Left lung (tissue), 10 donors: ENCODE results near the gene STIMATE. TPM values are rescaled to one million over a fixed set of nuclear protein-coding genes. Genes with fewer than 3 reads are reported as not detected.

Experiments used
- ATAC-seq: fragments of 200-7000 bp; cut with Tn5 transposase; one replicate; pipeline ENCODE4 v1.9.1; 2020; ENCODE audit warnings: moderate library complexity
- DNase-seq, 4 donors: peaks; one replicate each; pipeline ENCODE4 v3.0.0-alpha.2; 2013 to 2020
- H3K27ac ChIP-seq, 2 donors: fragments of 200-600 bp; sonication (generic) in 1 of 2; one replicate each; pipeline versions ENCODE4 v1.5.0 to v1.8.0; 2020 to 2021
- H3K27me3 ChIP-seq, 2 donors: fragments of 200-600 bp; sonication (generic) in 1 of 2; one replicate each; pipeline versions ENCODE4 v1.5.0 to v1.8.0; 2020 to 2021
- H3K36me3 ChIP-seq, 2 donors: fragments of 200-600 bp; sonication (generic) in 1 of 2; one replicate each; pipeline versions ENCODE4 v1.5.0 to v1.8.0; 2020 to 2021
- H3K4me1 ChIP-seq, 2 donors: fragments of 200-600 bp; one replicate each; pipeline ENCODE4 v1.8.0; 2021
- H3K4me3 ChIP-seq, 2 donors: fragments of 200-600 bp; sonication (generic) in 1 of 2; one replicate each; pipeline versions ENCODE4 v1.5.0 to v1.8.0; 2020 to 2021; ENCODE audit warnings: mild to moderate bottlenecking in 1 of 2
- H3K9me3 ChIP-seq, 2 donors: fragments of 200-600 bp; sonication (generic) in 1 of 2; one replicate each; pipeline versions ENCODE4 v1.5.0 to v1.8.0; 2020 to 2021
- CTCF ChIP-seq, 2 donors: fragments of 200-600 bp; sonication (generic) in 1 of 2; IDR thresholded peaks; one replicate each; pipeline versions ENCODE4 v1.5.0 to v1.8.0; 2021; ENCODE audit warnings: antibody characterized with exemption in 2 of 2
- intact Hi-C, 2 donors: fragments of 100-400 bp; cut with DNase I; formaldehyde crosslinking; loops; one replicate each; pipeline versions ENCODE4 v1.11.2 to v1.14.2; 2022
- polyA plus RNA-seq, 6 donors: library from polyadenylated mRNA; unstranded; fragments of 120-200 nt; gene quantifications; one replicate each; pipeline ENCODE4 v1.2.1, GENCODE V29; 2013; ENCODE audit not compliant: insufficient read length in 6 of 6
- total RNA-seq, 2 donors: library from RNA; stranded (reverse); fragmentation: NEBNext Ultra II Directional; extraction: Animal tissue kit (Norgen Biotek cat#: 25700); gene quantifications; one replicate each; pipeline ENCODE4 v1.2.1, GENCODE V29; 2021
- donor health status: DM: no; HTN: yes; CAD: no.
- donor health status: DM: no; HTN: no; CAD: no.

The STIMATE gene
- total and polyA plus RNA-seq, 8 donors: 11.6 to 28.3 (median 15.8) TPM

- no peaks in the 10 kb centered on the region for H3K9me3 ChIP-seq
These were observed 17.3 kb downstream of the STIMATE start for GRCh38 chr3:52880047-52880446.

GRCh38 chr3:52879581-52879980 lies 17.8 kb downstream of the STIMATE start:
- H3K9me3 ChIP-seq: no peaks in the 10 kb centered on the region
- no peak overlapping the region for H3K4me3 ChIP-seq
- H3K27ac ChIP-seq: no peak overlapping the region
- ATAC-seq (no peak), DNase-seq (no peak)
- H3K27me3 ChIP-seq: no peaks in the 10 kb centered on the region
- intact Hi-C loops: no loop called here
- TF ChIP-seq CTCF (IDR thresholded peaks at IDR 0.05): no peak
- H3K4me1 ChIP-seq: peaks cover 0 to 7% of the 10 kb centered on the region in 2 donors
- peaks cover 0 to 7% of the 10 kb centered on the region in 2 donors for H3K36me3 ChIP-seq

More at GRCh38 chr3:52880047-52880446, 17.3 kb downstream of the STIMATE start:
- intact Hi-C loops: no loop called here
- Histone ChIP-seq H3K4me3 (no peak overlapping the region), H3K36me3 (peaks cover 0 to 7% of the 10 kb centered on the region in 2 donors), H3K27me3 (no peaks in the 10 kb centered on the region), H3K4me1 (peaks cover 0 to 4% of the 10 kb centered on the region in 2 donors), H3K27ac (no peak overlapping the region)
- TF ChIP-seq CTCF (IDR thresholded peaks at IDR 0.05): no peak
- DNase-seq (no peak), ATAC-seq (no peak)

- Histone ChIP-seq H3K27ac (no peak overlapping the region), H3K36me3 (peaks cover 0 to 7% of the 10 kb centered on the region in 2 donors), H3K27me3 (no peaks in the 10 kb centered on the region), H3K9me3 (no peaks in the 10 kb centered on the region), H3K4me1 (peaks cover 0 to 12% of the 10 kb centered on the region in 2 donors), H3K4me3 (no peak overlapping the region)
- no peak for DNase-seq
- TF ChIP-seq CTCF (IDR thresholded peaks at IDR 0.05): no peak
- ATAC-seq: no peak
- intact Hi-C loops: no loop called here
These were observed 18.3 kb downstream of the STIMATE start for GRCh38 chr3:52879090-52879489.

- intact Hi-C loops: no loop called here
- H3K36me3 ChIP-seq: peaks cover 0 to 7% of the 10 kb centered on the region in 2 donors
- no peaks in the 10 kb centered on the region for H3K27me3 ChIP-seq
- no peak for TF ChIP-seq CTCF (IDR thresholded peaks at IDR 0.05)
- no peak for DNase-seq
- peaks cover 0 to 23% of the 10 kb centered on the region in 2 donors for H3K4me1 ChIP-seq
- H3K9me3 ChIP-seq: no peaks in the 10 kb centered on the region
- H3K27ac ChIP-seq: no peak overlapping the region
- no peak for ATAC-seq
- no peak overlapping the region for H3K4me3 ChIP-seq
These were observed 20.3 kb downstream of the STIMATE start for GRCh38 chr3:52877085-52877484.

GRCh38 chr3:52874864-52875587 lies 22.3 kb downstream of the STIMATE start:
- no peak overlapping the region for H3K27ac ChIP-seq
- H3K4me1 ChIP-seq: peaks cover 0 to 27% of the 10 kb centered on the region in 2 donors
- TF ChIP-seq CTCF (IDR thresholded peaks at IDR 0.05): no peak
- intact Hi-C loops: no loop called here
- H3K36me3 ChIP-seq: peaks cover 0 to 7% of the 10 kb centered on the region in 2 donors
- H3K27me3 ChIP-seq: no peaks in the 10 kb centered on the region
- DNase-seq (no peak), ATAC-seq (no peak)
- H3K9me3 ChIP-seq: no peaks in the 10 kb centered on the region
- H3K4me3 ChIP-seq: no peak overlapping the region
